Ovary (tissue), 9 donors: ENCODE measurements around the gene PIH1D1. TPM values are rescaled to one million over a fixed set of nuclear protein-coding genes. Genes with fewer than 3 reads are reported as not detected.
A peak's percentile ranks its signal among the peaks of the same experiment; 100 is the strongest.

Experiments used
- DNase-seq, 5 donors: peaks; one replicate each; pipeline ENCODE4 v3.0.0-alpha.2; 2019 to 2020
- H3K27ac ChIP-seq, 2 donors: fragments of 200-600 bp; one replicate each; pipeline versions ENCODE4 v1.5.1 to v1.8.0; 2019 to 2022
- H3K27me3 ChIP-seq: fragments of 200-600 bp; one replicate; pipeline ENCODE4 v1.8.0; 2022
- H3K36me3 ChIP-seq: fragments of 200-600 bp; sonication (generic); one replicate; pipeline ENCODE4 v1.5.1; 2019
- H3K4me1 ChIP-seq: one replicate; pipeline ENCODE4 v1.8.1; 2013; ENCODE audit warnings: mild to moderate bottlenecking, moderate library complexity; ENCODE audit not compliant: insufficient read depth
- H3K4me3 ChIP-seq: fragments of 200-600 bp; sonication (generic); one replicate; pipeline ENCODE4 v1.5.1; 2017
- H3K9me3 ChIP-seq, 2 donors: fragments of 200-600 bp in 1 of 2; sonication (generic) in 1 of 2; one replicate each; pipeline versions ENCODE4 v1.5.1 to v1.8.1; 2013 to 2019; ENCODE audit warnings: mild to moderate bottlenecking in 1 of 2, moderate library complexity in 1 of 2
- CTCF ChIP-seq, 3 donors: fragments of 450-650 bp in 2 of 3; fragments of 200-600 bp in 1 of 3; IDR thresholded peaks; one replicate each; pipeline versions ENCODE4 v1.5.1 to v1.8.0; 2016 to 2022; ENCODE audit warnings: antibody characterized with exemption in 3 of 3, mild to moderate bottlenecking in 1 of 3
- EP300 ChIP-seq: sonication (generic); formaldehyde crosslinking; IDR thresholded peaks from one replicate; pipeline ENCODE4 v1.6.1; 2017; ENCODE audit warnings: antibody characterized with exemption
- POLR2A ChIP-seq: fragments of 450-650 bp; IDR thresholded peaks from one replicate; pipeline ENCODE4 v1.6.1; 2017; ENCODE audit warnings: antibody characterized with exemption, mild to moderate bottlenecking, moderate library complexity
- WGBS, 3 donors: extraction: QIAGEN DNeasy Blood & Tissue Kit in 1 of 3; methylation state at CpG; one replicate each; pipeline versions ENCODE4 v1.1.5 to v1.1.7; 2013 to 2017; 5-methylcytosine and 5-hydroxymethylcytosine counted together
- intact Hi-C, 4 donors: fragments of 100-400 bp; cut with DNase I; formaldehyde crosslinking; loops; one replicate each; pipeline versions ENCODE4 v1.11.0 to v1.15.1; 2022 to 2023
- polyA plus RNA-seq, 2 donors: library from polyadenylated mRNA; stranded (reverse); fragments of 200-250 nt in 1 of 2; fragments of 350-450 nt in 1 of 2; fragmentation: Illumina TruSeq in 1 of 2; extraction: RNeasy Lipid Tissue Mini Kit (QIAGEN cat#74804) in 1 of 2; gene quantifications; one replicate each; pipeline ENCODE4 v1.2.3, GENCODE V29; 2013 to 2014
- total RNA-seq, 7 donors: library from RNA; depleted of rRNA in 2 of 7; stranded (reverse); fragments of >200 nt in 2 of 7; fragmentation: NEBNext Ultra II Directional in 3 of 7; extraction: Animal tissue kit (Norgen Biotek cat#: 25700) in 3 of 7; gene quantifications; one replicate each; pipeline versions ENCODE4 v1.1.0 to v1.2.4, GENCODE V29; 2016 to 2023
- donor health status: DM: no; HTN: no; CAD: no; lungs with moderate emphysema.
- donor health status: DM: no; HTN: no; CAD: no.
- donor health status: Bipolar disorder and iron deficiency.
- donor health status: DM: yes; HTN: yes; CAD: no.
- donor health status: DM: no; HTN: no; CAD: no.
- donor health status: DM: yes; HTN: yes; CAD: no.

PIH1D1 gene
- total and polyA plus RNA-seq, 9 donors, result 28.6 to 69.4 (median 58.5) TPM

GRCh38 chr19:49442771-49443365, 8.7 kb downstream of the PIH1D1 start:
- H3K9me3 ChIP-seq, result no peaks in the 10 kb centered on the region
- no peak for TF ChIP-seq CTCF (IDR thresholded peaks at IDR 0.05)
- TF ChIP-seq EP300, result no peak
- TF ChIP-seq POLR2A, result no peak
- intact Hi-C loops, result loop anchor here in 3 of 4 donors (2.0 to 10.0 kb wide), 3 partner anchors 52 to 216 kb away; partner anchors contain the start of genes DKKL1 (in 1 of the 3) and TEAD2 (in 1 of the 3)
- H3K27me3 ChIP-seq, result no peaks in the 10 kb centered on the region
- peak overlapping the region in 1 of 2 donors; percentile 3 for H3K27ac ChIP-seq
- WGBS, 3 donors, result 1 to 2% (median 2%) methylated on average over 39 to 43 of the region's 43 CpGs
- peak overlapping the region; percentile 55 for H3K4me3 ChIP-seq
- H3K36me3 ChIP-seq, result no peaks in the 10 kb centered on the region
- peak; percentile 76 to 90 (median 85) for DNase-seq
- no peaks in the 10 kb centered on the region for H3K4me1 ChIP-seq

GRCh38 chr19:49442354-49442753, 9.3 kb downstream of the PIH1D1 start:
- Histone ChIP-seq H3K4me1 (no peaks in the 10 kb centered on the region), H3K27me3 (no peaks in the 10 kb centered on the region), H3K4me3 (no peak overlapping the region), H3K36me3 (no peaks in the 10 kb centered on the region), H3K9me3 (no peaks in the 10 kb centered on the region), H3K27ac (no peak overlapping the region)
- peak in 1 of 5 donors; percentile 56 for DNase-seq
- intact Hi-C loops, result loop anchor here in 3 of 4 donors (2.0 to 10.0 kb wide), 3 partner anchors 52 to 215 kb away; partner anchors contain the start of genes DKKL1 (in 1 of the 3) and TEAD2 (in 1 of the 3)
- 2 to 4% (median 4%) methylated on average over 11 of the region's 11 CpGs for WGBS, 3 donors
- TF ChIP-seq CTCF (IDR thresholded peaks at IDR 0.05) (no peak), EP300 (no peak), POLR2A (no peak)

- H3K27ac ChIP-seq, result no peak overlapping the region
- intact Hi-C loops, result loop anchor here in 3 of 4 donors (2.0 to 10.0 kb wide), 3 partner anchors 51 to 215 kb away; partner anchors contain the start of genes DKKL1 (in 1 of the 3) and TEAD2 (in 1 of the 3)
- 5 to 12% (median 11%) methylated on average over 14 of the region's 14 CpGs for WGBS, 3 donors
- DNase-seq, result no peak
- H3K4me3 ChIP-seq, result no peak overlapping the region
- H3K27me3 ChIP-seq, result no peaks in the 10 kb centered on the region
- no peaks in the 10 kb centered on the region for H3K4me1 ChIP-seq
- TF ChIP-seq EP300, result no peak
- no peak for TF ChIP-seq CTCF (IDR thresholded peaks at IDR 0.05)
- no peak for TF ChIP-seq POLR2A
- H3K9me3 ChIP-seq, result no peaks in the 10 kb centered on the region
- no peaks in the 10 kb centered on the region for H3K36me3 ChIP-seq
Measured at GRCh38 chr19:49441960-49442350, 9.7 kb downstream of the PIH1D1 start.

GRCh38 chr19:49441210-49441959, 10.2 kb downstream of the PIH1D1 start, which contains the start of gene SLC17A7:
Gene SLC17A7 (minus strand): TSS chr19:49441527. CDS start chr19:49441379, 148 bp downstream.
- peak within 1 kb of the TSS; percentile 2 for H3K4me3 ChIP-seq
- intact Hi-C loops, result loop anchor here in 3 of 4 donors (5.0 to 10.0 kb wide), 2 partner anchors 77 to 214 kb away; partner anchors contain the start of genes DKKL1 (in 1 of the 3) and TEAD2 (in 1 of the 3)
- H3K36me3 ChIP-seq, result no peaks in the 10 kb centered on the region
- 1 to 2% (median 2%) methylated on average over 28 to 56 of the region's 56 CpGs for WGBS, 3 donors
- no peaks in the 10 kb centered on the region for H3K27me3 ChIP-seq
- no peaks in the 10 kb centered on the region for H3K9me3 ChIP-seq
- H3K27ac ChIP-seq, result no peak within 1 kb of the TSS
- no peaks in the 10 kb centered on the region for H3K4me1 ChIP-seq
- no peak for TF ChIP-seq POLR2A
- no peak for TF ChIP-seq CTCF (IDR thresholded peaks at IDR 0.05)
- no peak for TF ChIP-seq EP300
- peak in 1 of 5 donors; percentile 58 for DNase-seq
